SK-N-SH (cell line): ENCODE data around the gene PLCB3. TPM values are rescaled to one million over a fixed set of nuclear protein-coding genes. Genes with fewer than 3 reads are reported as not detected.

Experiments used
- CTCF ChIA-PET: fragments of 300-600, 350-600 bp; formaldehyde crosslinking; extraction: SDS; loops from one replicate; lab custom pipeline; 2021; lab: Yijun Ruan, JAX
- POLR2A ChIA-PET: fragments of 350-600 bp; sonication (Branson Sonifier 250); formaldehyde crosslinking; extraction: SDS; loops from one replicate; lab custom pipeline; 2020; ENCODE audit warnings: antibody characterized with exemption, inconsistent platforms; lab: Yijun Ruan, JAX
- DNase-seq: peaks from one replicate; pipeline ENCODE4 v3.0.0; 2012
- H2AFZ ChIP-seq: fragments of 200-600 bp; sonication (generic); 2 replicates; pipeline ENCODE4 v1.8.1; 2016; ENCODE audit warnings: antibody characterized with exemption, mild to moderate bottlenecking, low read depth
- H3F3A ChIP-seq: fragments of 200-600 bp; sonication (generic); replicated peaks from 2 replicates; pipeline ENCODE3; 2016; ENCODE audit warnings: antibody characterized with exemption, mild to moderate bottlenecking; ENCODE audit not compliant: insufficient read depth
- H3K27ac ChIP-seq, 2 experiments: fragments of 200-500 bp in 1 of 2; fragments of 200-600 bp in 1 of 2; sonication (Bioruptor generic) in 1 of 2; sonication (generic), shearing (Covaris generic) in 1 of 2; 2 replicates each; pipeline versions ENCODE4 v1.5.1 to v1.6.1; 2014 to 2016; ENCODE audit warnings: low read depth in 2 of 2, inconsistent platforms in 1 of 2, low read length in 1 of 2, mild to moderate bottlenecking in 1 of 2, mixed read lengths in 1 of 2
- H3K27me3 ChIP-seq: fragments of 200-600 bp; sonication (generic), shearing (Covaris generic); 2 replicates; pipeline ENCODE4 v1.6.1; 2016; ENCODE audit warnings: mixed run types; ENCODE audit not compliant: insufficient read depth
- H3K36me3 ChIP-seq, 2 experiments: fragments of 200-500 bp in 1 of 2; fragments of 200-600 bp in 1 of 2; sonication (Bioruptor generic) in 1 of 2; sonication (generic) in 1 of 2; replicated peaks in 1 of 2; 2 replicates each; pipeline versions ENCODE3 to v1.5.1; 2014 to 2016; ENCODE audit warnings: low read length in 1 of 2, mild to moderate bottlenecking in 1 of 2; ENCODE audit not compliant: insufficient read depth in 2 of 2, control insufficient read depth in 1 of 2
- H3K4me1 ChIP-seq, 2 experiments: fragments of 200-500 bp in 1 of 2; fragments of 200-600 bp in 1 of 2; sonication (Bioruptor generic) in 1 of 2; sonication (generic), shearing (Covaris generic) in 1 of 2; 2 replicates each; pipeline versions ENCODE4 v1.5.1 to v1.6.1; 2014 to 2016; ENCODE audit warnings: low read depth in 1 of 2, low read length in 1 of 2, mixed run types in 1 of 2; ENCODE audit not compliant: insufficient read depth in 2 of 2, control insufficient read depth in 1 of 2
- H3K4me2 ChIP-seq: fragments of 200-600 bp; sonication (generic), shearing (Covaris generic); 2 replicates; pipeline ENCODE4 v1.6.1; 2017; ENCODE audit warnings: mixed run types
- H3K4me3 ChIP-seq, 2 experiments: fragments of 200-500 bp in 1 of 2; fragments of 200-600 bp in 1 of 2; sonication (Bioruptor generic) in 1 of 2; sonication (generic), shearing (Covaris generic) in 1 of 2; 2 replicates each; pipeline versions ENCODE4 v1.5.1 to v1.8.1; 2014 to 2016; ENCODE audit warnings: low read depth in 2 of 2, inconsistent platforms in 1 of 2, low read length in 1 of 2, mild to moderate bottlenecking in 1 of 2, mixed read lengths in 1 of 2, moderate library complexity in 1 of 2
- H3K79me2 ChIP-seq: fragments of 200-600 bp; sonication (generic); 2 replicates; pipeline ENCODE4 v1.8.1; 2017; ENCODE audit warnings: mild to moderate bottlenecking; ENCODE audit not compliant: insufficient read depth
- H3K9ac ChIP-seq: fragments of 200-600 bp; sonication (generic); 2 replicates; pipeline ENCODE4 v1.6.1; 2017; ENCODE audit warnings: mixed run types
- H3K9me2 ChIP-seq: fragments of 200-600 bp; sonication (generic); 2 replicates; pipeline ENCODE4 v1.6.1; 2017; ENCODE audit warnings: mixed run types
- H3K9me3 ChIP-seq: fragments of 200-600 bp; sonication (generic); 2 replicates; pipeline ENCODE4 v1.6.1; 2017; ENCODE audit warnings: mixed run types, mild to moderate bottlenecking, moderate library complexity
- H4K20me1 ChIP-seq: fragments of 200-600 bp; sonication (generic); 2 replicates; pipeline ENCODE4 v1.6.1; 2017; ENCODE audit warnings: mild to moderate bottlenecking, mixed run types; ENCODE audit not compliant: insufficient read depth
- ELF1 ChIP-seq: IDR thresholded peaks from 2 replicates; pipeline ENCODE4 v1.4.0; 2012
- EP300 ChIP-seq, 2 experiments: IDR thresholded peaks; 2 replicates each; pipeline versions ENCODE4 v1.4.0 to v1.6.1; 2012; ENCODE audit warnings: borderline replicate concordance in 1 of 2, low read depth in 1 of 2, low read length in 1 of 2
- FOXJ3 ChIP-seq: sonication (generic); formaldehyde crosslinking; IDR thresholded peaks from 2 replicates; pipeline ENCODE4 v1.5.1; 2020; ENCODE audit warnings: mild to moderate bottlenecking, missing genetic modification reagents
- GABPA ChIP-seq: IDR thresholded peaks from 2 replicates; pipeline ENCODE4 v1.4.0; 2012; ENCODE audit warnings: low read depth, mild to moderate bottlenecking
- IRF3 ChIP-seq: fragments of 150-350 bp; IDR thresholded peaks from 2 replicates; pipeline ENCODE4 v1.6.1; 2016; ENCODE audit warnings: mild to moderate bottlenecking, low read depth, low read length
- MEF2A ChIP-seq: IDR thresholded peaks from 2 replicates; pipeline ENCODE4 v1.4.0; 2012; ENCODE audit warnings: low read depth, borderline replicate concordance
- PBX3 ChIP-seq: IDR thresholded peaks from 2 replicates; pipeline ENCODE4; 2012
- POLR2AphosphoS5 ChIP-seq: IDR thresholded peaks from 2 replicates; pipeline ENCODE4 v1.6.1; 2012; ENCODE audit warnings: low read depth, low read length
- RCOR1 ChIP-seq: fragments of 150-350 bp; IDR thresholded peaks from 2 replicates; pipeline ENCODE4 v1.6.1; 2017; ENCODE audit warnings: antibody characterized with exemption, low read length
- REST ChIP-seq: IDR thresholded peaks from 2 replicates; pipeline ENCODE4 v1.6.1; 2012; ENCODE audit warnings: mild to moderate bottlenecking, low read depth, low read length, moderate library complexity
- RXRA ChIP-seq: IDR thresholded peaks from 2 replicates; pipeline ENCODE4 v1.4.0; 2012; ENCODE audit warnings: low read depth, mild to moderate bottlenecking, borderline replicate concordance
- TCF12 ChIP-seq: IDR thresholded peaks from 2 replicates; pipeline ENCODE4 v1.4.0; 2012
- USF1 ChIP-seq: IDR thresholded peaks from 2 replicates; pipeline ENCODE4 v1.4.0; 2012; ENCODE audit warnings: low read depth, borderline replicate concordance
- WGBS: methylation state at CpG from one replicate; pipeline ENCODE4 v1.1.6; 2017; ENCODE audit warnings: low lambda C conversion rate; 5-methylcytosine and 5-hydroxymethylcytosine counted together
- polyA plus RNA-seq, 3 experiments: library from polyadenylated mRNA; depleted of rRNA; stranded (reverse); fragments of >200 nt; gene quantifications; 2 replicates each; pipeline ENCODE4 v1.2.3, GENCODE V29; 2012

Gene PLCB3
- polyA plus RNA-seq, 1 of the 3 experiments (the other 2 are of a cell fraction), result 30.4 TPM

GRCh38 chr11:64269540-64270220 lies 18.4 kb downstream of the PLCB3 start (continued):
- TF ChIP-seq RCOR1 (no peak), FOXJ3 (CRISPR knock-in tag) (no peak), ELF1 (peak; percentile 100)
- TF ChIP-seq, all 33 proteins: peak for 15

- no peaks in the 10 kb centered on the region for H4K20me1 ChIP-seq
- no peaks in the 10 kb centered on the region for H3K9me2 ChIP-seq
- no peak overlapping the region for H3K9ac ChIP-seq
- WGBS, result over 99% methylated on average over 9 of the region's 15 CpGs
- DNase-seq, result no peak
- H2AFZ ChIP-seq, result no peak overlapping the region
- peaks cover 22% of the 10 kb centered on the region for H3K79me2 ChIP-seq
- peaks cover 0 to 8% of the 10 kb centered on the region in 2 experiments; a peak in 1 of 4 replicates for H3K4me1 ChIP-seq
- ChIA-PET CTCF (interaction anchor here (1.2 to 7.6 kb wide), 2 partner anchors 28 to 80 kb away, joined by 3 to 139 read pairs; partner anchors contain the start of genes CATSPERZ and ESRRA), POLR2A (no interaction called here)
- peaks cover 3 to 22% of the 10 kb centered on the region in 2 experiments for H3K36me3 ChIP-seq
- no peak overlapping the region for H3K4me3 ChIP-seq
- TF ChIP-seq MEF2A (no peak), USF1 (no peak), TCF12 (no peak), PBX3 (no peak)
- no peaks in the 10 kb centered on the region for H3K9me3 ChIP-seq
- H3K27ac ChIP-seq, result no peak overlapping the region
- H3K4me2 ChIP-seq, result no peak overlapping the region
- H3F3A ChIP-seq, result peaks cover 20% of the 10 kb centered on the region
- no peaks in the 10 kb centered on the region for H3K27me3 ChIP-seq
Observed at GRCh38 chr11:64275031-64275800, 23.9 kb downstream of the PLCB3 start.

- 85% methylated on average over 2 of the region's 2 CpGs for whole genome bisulfite sequencing
- TF ChIP-seq ELF1 (no peak), RXRA (no peak), EP300 (IDR thresholded peaks at IDR 0.05; ENCODE audit: borderline replicate concordance in 1 of 2, low read depth in 1 of 2, low read length in 1 of 2) (no peak), PBX3 (no peak), MEF2A (no peak), REST (no peak), POLR2AphosphoS5 (no peak), IRF3 (no peak), GABPA (no peak), USF1 (no peak)
Observed at GRCh38 chr11:64275841-64276240, 24.5 kb downstream of the PLCB3 start.

More at GRCh38 chr11:64275841-64276240, 24.5 kb downstream of the PLCB3 start:
- no peaks in the 10 kb centered on the region for H4K20me1 ChIP-seq
- no peak overlapping the region for H3K9ac ChIP-seq
- peaks cover 22% of the 10 kb centered on the region for H3K79me2 ChIP-seq
- H3K27me3 ChIP-seq, result no peaks in the 10 kb centered on the region
- H3K4me3 ChIP-seq, result no peak overlapping the region
- no peak overlapping the region for H2AFZ ChIP-seq
- H3F3A ChIP-seq, result peaks cover 16% of the 10 kb centered on the region
- ChIA-PET CTCF (interaction anchor here (7.6 kb wide), 1 partner anchor 27 kb away, joined by 139 read pairs; the partner anchor contains the start of genes CATSPERZ and ESRRA), POLR2A (interaction anchor here (0.6 kb wide), 1 partner anchor 9 kb away, joined by 3 read pairs; no protein-coding TSS in a partner anchor)
- no peaks in the 10 kb centered on the region for H3K9me2 ChIP-seq
- no peak overlapping the region for H3K4me2 ChIP-seq
- no peaks in the 10 kb centered on the region for H3K9me3 ChIP-seq
- no peak overlapping the region for H3K27ac ChIP-seq
- peaks cover 0 to 8% of the 10 kb centered on the region in 2 experiments; a peak in 1 of 4 replicates for H3K4me1 ChIP-seq
- no peak for DNase-seq
- peaks cover 3 to 22% of the 10 kb centered on the region in 2 experiments for H3K36me3 ChIP-seq
